GM12878 (cell line): ENCODE measurements around the gene BAG5. TPM values are rescaled to one million over a fixed set of nuclear protein-coding genes. Genes with fewer than 3 reads are reported as not detected.

Source experiments
- ATAC-seq: fragments of 200-7000 bp; cut with Tn5 transposase; 3 replicates; pipeline ENCODE4 v1.9.1; 2020; ENCODE audit warnings: mild to moderate bottlenecking, moderate library complexity
- BruUV-seq: library from RNA; stranded (reverse); fragments of 400-500 nt; replicated peaks from 2 replicates; lab custom pipeline; 2021; lab: Mats Ljungman, UMichigan
- CTCF ChIA-PET: fragments of 300-600 bp; sonication (Branson Sonifier 250); formaldehyde crosslinking; extraction: SDS; loops from one replicate; lab custom pipeline; 2021; ENCODE audit warnings: inconsistent platforms; lab: Yijun Ruan, JAX
- POLR2A ChIA-PET: fragments of 350-600 bp; formaldehyde crosslinking; extraction: SDS; loops from one replicate; lab custom pipeline; 2021; ENCODE audit warnings: inconsistent platforms; lab: Charles Lee
- RAD21 ChIA-PET: fragments of 300-600 bp; sonication (Branson Sonifier 250); formaldehyde crosslinking; loops from one replicate; lab custom pipeline; 2023; ENCODE audit warnings: antibody characterized with exemption; ENCODE audit not compliant: unreplicated experiment; lab: Charles Lee
- SMC1A ChIA-PET: fragments of 300-600 bp; sonication (Branson Sonifier 250); formaldehyde crosslinking; loops from one replicate; lab custom pipeline; 2023; ENCODE audit not compliant: unreplicated experiment, uncharacterized antibody; lab: Charles Lee
- DNase-seq: peaks from one replicate; pipeline ENCODE4 v3.0.0-alpha.2; 2011; ENCODE audit warnings: low read depth, low spot score
- FAIRE-seq: peaks from 3 replicates; lab custom pipeline; 2011; peaks lifted over from hg19 to GRCh38; lab: Jason Lieb, UNC
- H2AFZ ChIP-seq: 2 replicates; pipeline ENCODE4 v1.6.0; 2011; ENCODE audit warnings: low read depth, low read length, control low read depth; ENCODE audit not compliant: control insufficient read depth
- H3K27ac ChIP-seq: 2 replicates; pipeline ENCODE4 v1.5.1; 2011; ENCODE audit warnings: control low read depth; ENCODE audit not compliant: control insufficient read depth, insufficient read depth
- H3K27me3 ChIP-seq, 2 experiments: replicated peaks in 1 of 2; 2 replicates each; pipeline versions ENCODE4 v1.6.0 to v1.6.1; 2011; ENCODE audit warnings: low read length in 1 of 2; ENCODE audit not compliant: control insufficient read depth in 2 of 2, insufficient read depth in 2 of 2
- H3K36me3 ChIP-seq, 2 experiments: 2 replicates each; pipeline ENCODE4 v1.5.1; 2011; ENCODE audit warnings: low read length in 1 of 2; ENCODE audit not compliant: control insufficient read depth in 2 of 2, insufficient read depth in 2 of 2
- H3K4me1 ChIP-seq: 2 replicates; pipeline ENCODE4 v1.6.1; 2011; ENCODE audit warnings: mild to moderate bottlenecking, low read length, moderate library complexity, mixed read lengths; ENCODE audit not compliant: control insufficient read depth, insufficient read depth
- H3K4me2 ChIP-seq: 2 replicates; pipeline ENCODE4 v1.6.0; 2011; ENCODE audit warnings: control low read depth; ENCODE audit not compliant: control insufficient read depth, insufficient read depth
- H3K4me3 ChIP-seq: fragments of 200-600 bp; sonication (generic); 2 replicates; pipeline ENCODE4 v1.5.1; 2016
- H3K79me2 ChIP-seq: 2 replicates; pipeline ENCODE4 v1.6.0; 2011; ENCODE audit warnings: low read length; ENCODE audit not compliant: control insufficient read depth, insufficient read depth
- H3K9ac ChIP-seq: 2 replicates; pipeline ENCODE4 v1.8.0; 2011; ENCODE audit warnings: low read length, control low read depth, mixed read lengths; ENCODE audit not compliant: control insufficient read depth, insufficient read depth
- H3K9me3 ChIP-seq: replicated peaks from 3 replicates; pipeline ENCODE4 v1.5.1; 2011; ENCODE audit warnings: mild to moderate bottlenecking, low read length; ENCODE audit not compliant: control insufficient read depth, insufficient read depth
- H4K20me1 ChIP-seq: 2 replicates; pipeline ENCODE4 v1.6.0; 2011; ENCODE audit not compliant: control insufficient read depth, insufficient read depth
- BACH1 ChIP-seq: fragments of 450-650 bp; IDR thresholded peaks from 2 replicates; pipeline ENCODE4 v1.6.1; 2017; ENCODE audit warnings: mild to moderate bottlenecking, borderline replicate concordance
- BMI1 ChIP-seq: fragments of 450-650 bp; IDR thresholded peaks from 2 replicates; pipeline ENCODE4 v1.6.1; 2016; ENCODE audit warnings: mild to moderate bottlenecking, moderate library complexity, borderline replicate concordance
- BRCA1 ChIP-seq: IDR thresholded peaks from 2 replicates; pipeline ENCODE4 v1.6.1; 2011; ENCODE audit warnings: low read depth, low read length, improper control_type of control experiment
- EED ChIP-seq: sonication (generic); IDR thresholded peaks from 2 replicates; pipeline ENCODE4 v1.6.1; 2016; ENCODE audit warnings: antibody characterized with exemption, low read depth
- IKZF1 ChIP-seq: fragments of 450-650 bp; conservative IDR thresholded peaks from 2 replicates; pipeline ENCODE4 v1.6.1; 2017; ENCODE audit warnings: antibody characterized with exemption, mild to moderate bottlenecking
- KDM1A ChIP-seq: fragments of 200-600 bp; sonication (generic); IDR thresholded peaks from 2 replicates; pipeline ENCODE4 v1.6.1; 2016; ENCODE audit warnings: borderline replicate concordance
- KLF5 ChIP-seq: fragments of 450-650 bp; IDR thresholded peaks from 2 replicates; pipeline ENCODE4 v1.6.1; 2014; ENCODE audit warnings: mild to moderate bottlenecking; ENCODE audit not compliant: partially characterized antibody
- MTA2 ChIP-seq: fragments of 450-650 bp; IDR thresholded peaks from 2 replicates; pipeline ENCODE4 v1.6.1; 2016; ENCODE audit warnings: low read depth, mild to moderate bottlenecking, moderate library complexity
- MTA3 ChIP-seq: IDR thresholded peaks from 2 replicates; pipeline ENCODE4 v1.6.1; 2012; ENCODE audit warnings: low read length, inconsistent platforms, borderline replicate concordance
- NR2C2 ChIP-seq: IDR thresholded peaks from 2 replicates; pipeline ENCODE4 v1.6.1; 2011; ENCODE audit warnings: borderline replicate concordance, low read depth; ENCODE audit not compliant: control insufficient read depth, insufficient read length
- POLR2AphosphoS2 ChIP-seq: IDR thresholded peaks from 2 replicates; pipeline ENCODE4 v1.6.1; 2011; ENCODE audit warnings: low read depth, mild to moderate bottlenecking, low read length, improper control_type of control experiment, moderate library complexity
- RELA ChIP-seq: fragments of 450-650 bp; IDR thresholded peaks from 2 replicates; pipeline ENCODE4 v1.8.0; 2014; ENCODE audit warnings: borderline replicate concordance; ENCODE audit not compliant: partially characterized antibody
- SIN3A ChIP-seq: IDR thresholded peaks from 2 replicates; pipeline ENCODE4 v1.6.1; 2012; ENCODE audit warnings: low read depth, low read length, improper control_type of control experiment
- SMC3 ChIP-seq: IDR thresholded peaks from 2 replicates; pipeline ENCODE4 v1.6.1; 2011; ENCODE audit warnings: low read length, improper control_type of control experiment, borderline replicate concordance
- SPI1 ChIP-seq: IDR thresholded peaks from 2 replicates; pipeline ENCODE4 v1.6.1; 2011; ENCODE audit warnings: low read depth, mild to moderate bottlenecking, low read length, moderate library complexity, borderline replicate concordance; ENCODE audit not compliant: insufficient read depth
- STAT3 ChIP-seq: IDR thresholded peaks from 2 replicates; pipeline ENCODE4 v1.6.1; 2011; ENCODE audit warnings: low read depth, low read length, improper control_type of control experiment
- WGBS: methylation state at CpG from one replicate; pipeline ENCODE4 v1.1.6; 2016; ENCODE audit warnings: low lambda C conversion rate; ENCODE audit not compliant: insufficient replicate concordance, insufficient coverage; ENCODE audit errors: missing lambda C conversion rate; 5-methylcytosine and 5-hydroxymethylcytosine counted together
- in situ Hi-C: fragments of 300-500 bp; cut with MboI; formaldehyde crosslinking; loops from 9 replicates; pipeline ENCODE4 v1.14.3; 2018; ENCODE audit warnings: mixed read lengths
- intact Hi-C: fragments of 100-400 bp; cut with micrococcal nuclease; formaldehyde crosslinking; loops from one replicate; pipeline ENCODE4 v1.14.2; 2022; ENCODE audit not compliant: unreplicated experiment
- polyA plus RNA-seq, 11 experiments: library from polyadenylated mRNA; depleted of rRNA in 4 of 11; unstranded in 6 of 11; stranded (reverse) in 5 of 11; fragments of >200 nt; fragmentation: Nextera tagmentation in 4 of 11; fragmentation: Illumina TruSeq in 1 of 11; extraction: Ambion mirVana in 4 of 11; extraction: Trizol in 1 of 11; gene quantifications; 1 replicate in 1 of 11; 2 replicates in 10 of 11; pipeline versions ENCODE4 v1.2.1 to v1.2.3, GENCODE V29; 2011 to 2016; ENCODE audit warnings: inconsistent platforms in 2 of 11, missing spikeins in 2 of 11, low read depth in 1 of 11
- total RNA-seq, 4 experiments: library from RNA; depleted of rRNA in 3 of 4; stranded (reverse); fragments of >200 nt in 3 of 4; fragmentation: Illumina TruSeq in 1 of 4; extraction: Trizol in 1 of 4; gene quantifications; 2 replicates each; pipeline versions ENCODE4 v1.2.1 to v1.2.3, GENCODE V29; 2013 to 2021
- TF ChIP-seq, protein P1 (sequence below): fragments of 450-650 bp; IDR thresholded peaks from 2 replicates; pipeline ENCODE4 v1.6.1; 2017; ENCODE audit warnings: borderline replicate concordance
- TF ChIP-seq, protein P2 (sequence below): fragments of 450-650 bp; IDR thresholded peaks from 2 replicates; pipeline ENCODE4 v1.6.1; 2017; ENCODE audit warnings: mild to moderate bottlenecking, low read depth, inconsistent platforms; ENCODE audit not compliant: poor library complexity, severe bottlenecking
- TF ChIP-seq, protein P3 (sequence below): IDR thresholded peaks from 2 replicates; pipeline ENCODE4 v1.6.1; 2011; ENCODE audit warnings: low read depth, mild to moderate bottlenecking, low read length, moderate library complexity, borderline replicate concordance; ENCODE audit errors: extremely low read depth

BAG5 gene
- total and polyA plus RNA-seq, 10 of the 15 experiments (the other 5 are each of a cell fraction or from before 2014, with no cell fraction given): 9.9 to 30.5 (median 20.1) TPM

DNA sequence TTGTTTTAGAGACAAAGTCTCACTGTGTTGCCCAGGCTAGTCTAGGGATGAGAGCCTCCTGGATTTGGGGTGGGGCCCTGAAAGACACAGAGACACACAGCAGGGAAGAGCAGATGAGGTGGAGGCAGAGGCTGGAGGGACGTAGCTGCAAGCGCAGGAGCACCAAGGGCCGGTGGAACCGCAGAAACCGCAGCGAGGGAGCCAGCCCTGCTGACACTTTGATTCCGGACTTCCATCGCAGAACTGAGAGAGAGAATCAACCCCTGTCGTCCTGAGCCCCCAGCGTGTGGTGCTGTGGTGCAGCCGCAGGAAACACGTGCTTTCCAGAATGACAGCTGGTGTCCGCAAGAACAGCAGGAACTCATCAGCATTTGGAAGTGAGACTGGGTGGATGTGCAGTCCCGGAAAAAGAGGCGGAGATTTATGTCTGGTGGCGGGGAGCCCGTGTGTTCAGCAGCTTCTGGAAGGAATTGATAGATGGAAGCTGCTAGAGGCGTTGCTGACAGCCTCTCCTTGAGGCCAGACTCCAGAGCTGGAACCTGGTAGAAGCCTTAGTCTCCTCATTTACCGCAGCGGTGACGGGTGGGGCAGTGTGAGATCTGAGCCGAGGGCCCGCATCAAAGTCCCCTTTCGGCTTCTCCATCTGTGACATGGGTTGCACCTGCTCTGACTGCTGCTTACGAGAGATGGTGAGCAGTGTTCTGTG is 44.7 kb upstream of the BAG5 start:
- intact Hi-C loops (no loop called here), in situ Hi-C loops (no loop called here)
- WGBS: under 1% methylated on average over 25 of the region's 25 CpGs
- peak; percentile 62 for DNase-seq
- Histone ChIP-seq H3K9ac (no peak overlapping the region), H3K4me1 (peaks cover 13% of the 10 kb centered on the region), H3K36me3 (no peaks in the 10 kb centered on the region), H2AFZ (peak overlapping the region; percentile 15; the same call in 1 of the 2 replicates), H3K27ac (no peak overlapping the region), H3K4me3 (peak overlapping the region; percentile 58), H3K79me2 (no peaks in the 10 kb centered on the region), H4K20me1 (no peaks in the 10 kb centered on the region), H3K9me3 (peaks cover 6% of the 10 kb centered on the region; the same call in 2 of the 3 replicates), H3K4me2 (peak overlapping the region; percentile 78), H3K27me3 (no peaks in the 10 kb centered on the region)
- ChIA-PET RAD21 (interaction anchor here (0.6 kb wide), 1 partner anchor 21 kb away, joined by 3 read pairs; no protein-coding TSS in a partner anchor), SMC1A (interaction anchor here (1.0 to 1.1 kb wide), 2 partner anchors 11 to 73 kb away, joined by 3 to 6 read pairs; no protein-coding TSS in a partner anchor), CTCF (interaction anchor here (0.7 to 1.2 kb wide), 3 partner anchors 14 to 1040 kb away, joined by 3 to 7 read pairs (median 3); no protein-coding TSS in a partner anchor), POLR2A (no interaction called here)
- BruUV-seq: no TSS peak
- ATAC-seq: peak; percentile 90
- peak; percentile 81 for FAIRE-seq
- TF ChIP-seq BRCA1 (no peak), EED (peak; percentile 95), RELA (no peak), NR2C2 (no peak), BACH1 (no peak), BMI1 (no peak), SMC3 (peak; percentile 38; the same call in 1 of the 2 replicates), MTA3 (peak; percentile 30; the same call in 1 of the 2 replicates), POLR2AphosphoS2 (no peak), IKZF1 (peak; percentile 89), STAT3 (0 out of 2 replicates have a peak, but pooled peaks have one; percentile 46), KDM1A (no peak), MTA2 (peak; percentile 44; the same call in 1 of the 2 replicates), SIN3A (no peak), KLF5 (no peak), SPI1 (no peak)
- TF ChIP-seq, protein P1, sequence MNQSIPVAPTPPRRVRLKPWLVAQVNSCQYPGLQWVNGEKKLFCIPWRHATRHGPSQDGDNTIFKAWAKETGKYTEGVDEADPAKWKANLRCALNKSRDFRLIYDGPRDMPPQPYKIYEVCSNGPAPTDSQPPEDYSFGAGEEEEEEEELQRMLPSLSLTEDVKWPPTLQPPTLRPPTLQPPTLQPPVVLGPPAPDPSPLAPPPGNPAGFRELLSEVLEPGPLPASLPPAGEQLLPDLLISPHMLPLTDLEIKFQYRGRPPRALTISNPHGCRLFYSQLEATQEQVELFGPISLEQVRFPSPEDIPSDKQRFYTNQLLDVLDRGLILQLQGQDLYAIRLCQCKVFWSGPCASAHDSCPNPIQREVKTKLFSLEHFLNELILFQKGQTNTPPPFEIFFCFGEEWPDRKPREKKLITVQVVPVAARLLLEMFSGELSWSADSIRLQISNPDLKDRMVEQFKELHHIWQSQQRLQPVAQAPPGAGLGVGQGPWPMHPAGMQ: peak; percentile 24; the same call in 1 of the 2 replicates
- TF ChIP-seq, protein P2, sequence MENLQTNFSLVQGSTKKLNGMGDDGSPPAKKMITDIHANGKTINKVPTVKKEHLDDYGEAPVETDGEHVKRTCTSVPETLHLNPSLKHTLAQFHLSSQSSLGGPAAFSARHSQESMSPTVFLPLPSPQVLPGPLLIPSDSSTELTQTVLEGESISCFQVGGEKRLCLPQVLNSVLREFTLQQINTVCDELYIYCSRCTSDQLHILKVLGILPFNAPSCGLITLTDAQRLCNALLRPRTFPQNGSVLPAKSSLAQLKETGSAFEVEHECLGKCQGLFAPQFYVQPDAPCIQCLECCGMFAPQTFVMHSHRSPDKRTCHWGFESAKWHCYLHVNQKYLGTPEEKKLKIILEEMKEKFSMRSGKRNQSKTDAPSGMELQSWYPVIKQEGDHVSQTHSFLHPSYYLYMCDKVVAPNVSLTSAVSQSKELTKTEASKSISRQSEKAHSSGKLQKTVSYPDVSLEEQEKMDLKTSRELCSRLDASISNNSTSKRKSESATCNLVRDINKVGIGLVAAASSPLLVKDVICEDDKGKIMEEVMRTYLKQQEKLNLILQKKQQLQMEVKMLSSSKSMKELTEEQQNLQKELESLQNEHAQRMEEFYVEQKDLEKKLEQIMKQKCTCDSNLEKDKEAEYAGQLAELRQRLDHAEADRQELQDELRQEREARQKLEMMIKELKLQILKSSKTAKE: peak; percentile 23
- TF ChIP-seq, protein P3, sequence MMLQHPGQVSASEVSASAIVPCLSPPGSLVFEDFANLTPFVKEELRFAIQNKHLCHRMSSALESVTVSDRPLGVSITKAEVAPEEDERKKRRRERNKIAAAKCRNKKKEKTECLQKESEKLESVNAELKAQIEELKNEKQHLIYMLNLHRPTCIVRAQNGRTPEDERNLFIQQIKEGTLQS: no peak
